Astrocyte (in vitro differentiated cells and primary cell): Measurements from ENCODE around the gene SHLD2. TPM values are rescaled to one million over a fixed set of nuclear protein-coding genes. Genes with fewer than 3 reads are reported as not detected.

Source experiments
- DNase-seq: peaks from one replicate; pipeline ENCODE4 v3.0.0-alpha.2; 2010; ENCODE audit warnings: low read depth
- FAIRE-seq: peaks from 2 replicates; lab custom pipeline; 2011; peaks lifted over from hg19 to GRCh38; lab: Jason Lieb, UNC
- H2AFZ ChIP-seq: 2 replicates; pipeline ENCODE4 v1.6.0; 2012; ENCODE audit warnings: low read depth, low read length, inconsistent platforms
- H3K27ac ChIP-seq: 2 replicates; pipeline ENCODE4 v1.5.1; 2011; ENCODE audit warnings: low read depth, low read length, inconsistent platforms
- H3K27me3 ChIP-seq: 2 replicates; pipeline ENCODE4 v1.6.0; 2011; ENCODE audit warnings: low read length, inconsistent platforms; ENCODE audit not compliant: insufficient read depth
- H3K36me3 ChIP-seq: 2 replicates; pipeline ENCODE4 v1.5.1; 2011; ENCODE audit warnings: low read length, inconsistent platforms; ENCODE audit not compliant: insufficient read depth
- H3K4me1 ChIP-seq: 2 replicates; pipeline ENCODE4 v1.5.1; 2011; ENCODE audit warnings: low read length, inconsistent platforms; ENCODE audit not compliant: insufficient read depth
- H3K4me2 ChIP-seq: 2 replicates; pipeline ENCODE4 v1.6.0; 2012; ENCODE audit warnings: low read length, inconsistent platforms
- H3K4me3 ChIP-seq: 2 replicates; pipeline ENCODE4 v1.5.1; 2011; ENCODE audit warnings: low read depth, mild to moderate bottlenecking, low read length, inconsistent platforms; ENCODE audit not compliant: insufficient read depth
- H3K79me2 ChIP-seq: 2 replicates; pipeline ENCODE4 v1.6.0; 2012; ENCODE audit warnings: mild to moderate bottlenecking, low read length, inconsistent platforms; ENCODE audit not compliant: insufficient read depth
- H3K9ac ChIP-seq: 2 replicates; pipeline ENCODE4 v1.6.0; 2012; ENCODE audit warnings: mild to moderate bottlenecking, low read length, inconsistent platforms
- H3K9me3 ChIP-seq: 2 replicates; pipeline ENCODE4 v1.5.1; 2012; ENCODE audit warnings: low read depth, mild to moderate bottlenecking, low read length, inconsistent platforms; ENCODE audit not compliant: insufficient read depth
- H4K20me1 ChIP-seq: 2 replicates; pipeline ENCODE4 v1.6.0; 2012; ENCODE audit warnings: low read length, inconsistent platforms; ENCODE audit not compliant: insufficient read depth
- H3K27ac Mint-ChIP-seq: one replicate; pipeline ENCODE4 v1.8.0; 2021; ENCODE audit warnings: mild to moderate bottlenecking, mixed read lengths; ENCODE audit not compliant: unreplicated experiment
- H3K27me3 Mint-ChIP-seq: one replicate; pipeline ENCODE4 v1.8.0; 2021; ENCODE audit warnings: low read depth, mixed read lengths; ENCODE audit not compliant: unreplicated experiment
- H3K36me3 Mint-ChIP-seq: one replicate; pipeline ENCODE4 v1.8.0; 2021; ENCODE audit warnings: low read depth, mixed read lengths; ENCODE audit not compliant: unreplicated experiment
- H3K4me1 Mint-ChIP-seq: one replicate; pipeline ENCODE4 v1.8.0; 2021; ENCODE audit warnings: low read depth, mixed read lengths; ENCODE audit not compliant: unreplicated experiment
- H3K4me3 Mint-ChIP-seq: one replicate; pipeline ENCODE4 v1.8.0; 2021; ENCODE audit warnings: mild to moderate bottlenecking, moderate library complexity, mixed read lengths; ENCODE audit not compliant: unreplicated experiment
- H3K9me3 Mint-ChIP-seq: one replicate; pipeline ENCODE4 v1.8.0; 2021; ENCODE audit warnings: mild to moderate bottlenecking, mixed read lengths; ENCODE audit not compliant: unreplicated experiment
- EZH2 ChIP-seq: IDR thresholded peaks from 2 replicates; pipeline ENCODE4 v1.6.1; 2012; ENCODE audit warnings: mild to moderate bottlenecking, low read length, inconsistent platforms; ENCODE audit not compliant: insufficient read depth
- total RNA-seq: library from RNA; stranded (reverse); gene quantifications from 2 replicates; pipeline ENCODE4 v1.2.1, GENCODE V29; 2021
- TF ChIP-seq, protein P1 (sequence below): IDR thresholded peaks from 2 replicates; pipeline ENCODE4 v1.5.1; 2011; ENCODE audit warnings: low read depth, mild to moderate bottlenecking, inconsistent platforms, low read length, moderate library complexity; ENCODE audit not compliant: insufficient read depth

The SHLD2 gene
- total RNA-seq, 1 donor from 2014 or later: 23.2 TPM

DNA sequence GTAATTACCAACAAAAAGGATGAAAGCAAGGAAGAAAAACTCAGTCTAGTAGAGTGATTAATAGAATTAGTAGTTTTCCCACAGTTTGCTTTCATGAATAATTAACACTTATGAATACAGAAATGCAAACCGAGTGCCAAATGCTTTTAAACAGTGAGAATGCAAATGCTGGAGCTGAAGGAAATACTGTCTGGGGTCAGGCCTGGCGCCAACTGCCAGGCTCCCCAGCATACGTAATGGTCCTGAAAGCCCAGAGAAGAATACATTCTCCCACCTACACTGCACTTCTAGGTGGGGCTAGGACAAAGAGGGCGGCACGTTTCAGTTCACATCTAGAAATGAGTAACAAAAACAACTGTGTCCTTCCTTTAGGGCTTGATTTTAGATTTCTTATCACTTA is 30.4 kb upstream of the SHLD2 start:
- Mint-ChIP-seq H3K27me3 (no peaks in the 10 kb centered on the region), H3K4me3 (no peak overlapping the region), H3K36me3 (peaks cover 18% of the 10 kb centered on the region), H3K27ac (no peak overlapping the region), H3K4me1 (no peaks in the 10 kb centered on the region), H3K9me3 (no peaks in the 10 kb centered on the region)
- H3K4me2 ChIP-seq: no peak overlapping the region
- no peak for TF ChIP-seq EZH2
- TF ChIP-seq, protein P1, sequence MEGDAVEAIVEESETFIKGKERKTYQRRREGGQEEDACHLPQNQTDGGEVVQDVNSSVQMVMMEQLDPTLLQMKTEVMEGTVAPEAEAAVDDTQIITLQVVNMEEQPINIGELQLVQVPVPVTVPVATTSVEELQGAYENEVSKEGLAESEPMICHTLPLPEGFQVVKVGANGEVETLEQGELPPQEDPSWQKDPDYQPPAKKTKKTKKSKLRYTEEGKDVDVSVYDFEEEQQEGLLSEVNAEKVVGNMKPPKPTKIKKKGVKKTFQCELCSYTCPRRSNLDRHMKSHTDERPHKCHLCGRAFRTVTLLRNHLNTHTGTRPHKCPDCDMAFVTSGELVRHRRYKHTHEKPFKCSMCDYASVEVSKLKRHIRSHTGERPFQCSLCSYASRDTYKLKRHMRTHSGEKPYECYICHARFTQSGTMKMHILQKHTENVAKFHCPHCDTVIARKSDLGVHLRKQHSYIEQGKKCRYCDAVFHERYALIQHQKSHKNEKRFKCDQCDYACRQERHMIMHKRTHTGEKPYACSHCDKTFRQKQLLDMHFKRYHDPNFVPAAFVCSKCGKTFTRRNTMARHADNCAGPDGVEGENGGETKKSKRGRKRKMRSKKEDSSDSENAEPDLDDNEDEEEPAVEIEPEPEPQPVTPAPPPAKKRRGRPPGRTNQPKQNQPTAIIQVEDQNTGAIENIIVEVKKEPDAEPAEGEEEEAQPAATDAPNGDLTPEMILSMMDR: no peak
- no peaks in the 10 kb centered on the region for H3K4me1 ChIP-seq
- H3K79me2 ChIP-seq: no peaks in the 10 kb centered on the region
- no peak overlapping the region for H3K27ac ChIP-seq
- H2AFZ ChIP-seq: no peak overlapping the region
- no peaks in the 10 kb centered on the region for H4K20me1 ChIP-seq
- DNase-seq: no peak
- no peaks in the 10 kb centered on the region for H3K9me3 ChIP-seq
- H3K27me3 ChIP-seq: no peaks in the 10 kb centered on the region
- FAIRE-seq: no peak
- peaks cover 32% of the 10 kb centered on the region for H3K36me3 ChIP-seq
- H3K4me3 ChIP-seq: no peak overlapping the region
- H3K9ac ChIP-seq: no peak overlapping the region

DNA sequence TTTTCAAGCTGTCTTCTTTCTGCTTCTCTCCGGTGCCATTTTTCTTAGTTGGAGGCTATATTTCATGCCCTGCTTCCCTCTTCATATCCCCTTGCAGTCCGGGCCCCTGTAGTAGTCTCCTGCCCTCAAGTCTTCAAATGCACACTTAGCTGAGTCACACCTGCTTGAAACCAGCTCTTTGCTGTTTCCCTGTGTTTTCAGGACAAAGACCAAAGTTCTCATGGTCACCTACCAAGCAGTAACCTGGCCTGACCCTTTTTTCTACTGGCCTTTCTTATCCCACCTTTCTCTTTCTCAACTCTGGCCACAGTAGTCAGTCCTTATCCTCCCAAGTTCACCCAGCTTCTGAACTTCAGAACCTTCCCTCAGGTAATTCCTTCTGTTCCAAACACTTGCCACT is 28.8 kb upstream of the SHLD2 start:
- FAIRE-seq: no peak
- no peak overlapping the region for H3K9ac ChIP-seq
- no peak overlapping the region for H3K4me3 Mint-ChIP-seq
- no peak overlapping the region for H3K27ac ChIP-seq
- H3K27ac Mint-ChIP-seq: no peak overlapping the region
- H3K4me1 ChIP-seq: no peaks in the 10 kb centered on the region
- no peak overlapping the region for H3K4me3 ChIP-seq
- no peaks in the 10 kb centered on the region for H3K9me3 Mint-ChIP-seq
- no peaks in the 10 kb centered on the region for H3K4me1 Mint-ChIP-seq
- no peak for DNase-seq
- no peaks in the 10 kb centered on the region for H3K9me3 ChIP-seq
- no peaks in the 10 kb centered on the region for H3K27me3 ChIP-seq
- H3K27me3 Mint-ChIP-seq: no peaks in the 10 kb centered on the region
- H3K4me2 ChIP-seq: no peak overlapping the region
- peaks cover 21% of the 10 kb centered on the region for H3K36me3 ChIP-seq
- no peak overlapping the region for H2AFZ ChIP-seq
- H4K20me1 ChIP-seq: no peaks in the 10 kb centered on the region
- no peaks in the 10 kb centered on the region for H3K79me2 ChIP-seq
- TF ChIP-seq, protein P1: no peak
- TF ChIP-seq EZH2: no peak
- peaks cover 14% of the 10 kb centered on the region for H3K36me3 Mint-ChIP-seq

DNA sequence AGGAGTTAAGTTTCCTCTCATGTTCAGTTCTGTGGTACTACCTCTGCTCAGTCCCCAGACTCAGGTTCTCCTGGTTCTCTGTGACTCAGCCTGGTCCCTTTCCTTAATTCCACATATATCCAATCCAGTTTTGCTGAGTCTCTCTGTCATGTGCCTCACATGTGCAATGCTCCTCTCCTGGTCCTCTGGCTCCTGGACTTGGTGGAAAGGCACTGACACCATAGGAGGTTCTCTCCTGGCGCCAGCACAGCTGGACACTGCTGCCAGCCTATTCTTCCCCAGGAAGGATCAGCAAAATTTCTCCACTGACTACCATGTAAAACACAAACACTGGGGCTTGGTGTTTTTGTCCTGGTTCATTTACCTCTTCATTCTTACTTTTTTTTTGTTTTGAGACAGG is 28.1 kb upstream of the SHLD2 start:
- H3K4me3 Mint-ChIP-seq: no peak overlapping the region
- Histone ChIP-seq H3K4me3 (no peak overlapping the region), H3K9me3 (no peaks in the 10 kb centered on the region), H3K27me3 (no peaks in the 10 kb centered on the region), H2AFZ (no peak overlapping the region), H3K36me3 (peaks cover 21% of the 10 kb centered on the region), H3K9ac (no peak overlapping the region), H4K20me1 (no peaks in the 10 kb centered on the region), H3K27ac (no peak overlapping the region), H3K4me1 (no peaks in the 10 kb centered on the region), H3K79me2 (no peaks in the 10 kb centered on the region), H3K4me2 (no peak overlapping the region)
- FAIRE-seq: no peak
- no peaks in the 10 kb centered on the region for H3K27me3 Mint-ChIP-seq
- DNase-seq: no peak
- H3K4me1 Mint-ChIP-seq: no peaks in the 10 kb centered on the region
- no peak overlapping the region for H3K27ac Mint-ChIP-seq
- TF ChIP-seq, protein P1: no peak
- TF ChIP-seq EZH2: no peak
- peaks cover 14% of the 10 kb centered on the region for H3K36me3 Mint-ChIP-seq
- no peaks in the 10 kb centered on the region for H3K9me3 Mint-ChIP-seq
